NT2/D1 (cell line): Measurements from ENCODE around the gene VPS8.

Experiments
- SUZ12 ChIP-seq: IDR thresholded peaks from 2 replicates; pipeline ENCODE4 v1.6.1; 2011; ENCODE audit not compliant: insufficient read length, insufficient read depth; ENCODE audit errors: extremely low read depth
- ZNF274 ChIP-seq: IDR thresholded peaks from 2 replicates; pipeline ENCODE4 v1.6.1; 2011; ENCODE audit warnings: mild to moderate bottlenecking, low read depth, low read length

DNA sequence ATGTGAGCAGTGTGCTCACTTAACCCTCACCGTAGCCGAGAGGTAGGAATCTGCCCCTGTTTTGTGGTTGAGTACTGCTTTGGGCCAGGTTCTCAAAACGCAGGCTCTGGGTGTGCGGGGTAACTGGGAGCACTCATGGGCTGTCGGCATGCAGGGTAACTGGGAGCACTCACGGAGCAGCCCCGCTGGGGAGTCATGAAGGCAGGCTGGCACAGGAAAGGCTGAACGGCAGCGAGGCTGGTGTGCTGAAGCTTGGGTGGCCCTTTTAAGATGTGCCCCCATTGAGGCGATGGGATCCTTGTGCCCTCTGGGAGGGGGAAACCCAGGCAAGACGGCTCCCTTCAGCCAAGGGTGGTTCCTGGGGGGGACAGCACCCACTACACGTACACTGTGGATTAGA, 44.6 kb upstream of the VPS8 start:
- TF ChIP-seq ZNF274 (no peak), SUZ12 (no peak)
